Measurements from ENCODE around the gene FABP3. TPM values are rescaled to one million over a fixed set of nuclear protein-coding genes. Genes with fewer than 3 reads are reported as not detected.

Gene FABP3
- total RNA-seq, 6 donors from 2014 or later, result 4.2 to 98.9 (median 27.2) TPM

DNA sequence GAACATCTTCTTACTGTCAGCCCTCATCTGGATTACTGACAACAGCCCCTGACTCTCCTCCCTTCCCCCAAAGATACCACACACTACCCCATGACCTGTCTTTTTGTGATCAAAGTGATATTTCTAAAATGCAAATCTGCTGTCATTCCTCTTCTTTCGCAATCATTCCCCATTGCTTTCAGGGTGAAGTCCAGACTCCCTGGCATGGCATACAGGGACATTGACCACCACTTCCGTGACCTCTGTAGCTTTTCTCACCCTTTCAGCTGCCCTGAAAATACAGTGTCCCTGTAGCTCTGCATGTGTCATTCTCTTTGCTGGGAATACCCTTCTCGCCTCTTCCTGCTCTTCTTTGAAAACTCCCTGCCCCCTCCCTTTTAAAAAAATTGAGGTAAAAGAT is 44.3 kb upstream of the FABP3 start:
- TF ChIP-seq POLR2A (IDR thresholded peaks at IDR 0.05), result no peak
- TF ChIP-seq, protein P1, sequence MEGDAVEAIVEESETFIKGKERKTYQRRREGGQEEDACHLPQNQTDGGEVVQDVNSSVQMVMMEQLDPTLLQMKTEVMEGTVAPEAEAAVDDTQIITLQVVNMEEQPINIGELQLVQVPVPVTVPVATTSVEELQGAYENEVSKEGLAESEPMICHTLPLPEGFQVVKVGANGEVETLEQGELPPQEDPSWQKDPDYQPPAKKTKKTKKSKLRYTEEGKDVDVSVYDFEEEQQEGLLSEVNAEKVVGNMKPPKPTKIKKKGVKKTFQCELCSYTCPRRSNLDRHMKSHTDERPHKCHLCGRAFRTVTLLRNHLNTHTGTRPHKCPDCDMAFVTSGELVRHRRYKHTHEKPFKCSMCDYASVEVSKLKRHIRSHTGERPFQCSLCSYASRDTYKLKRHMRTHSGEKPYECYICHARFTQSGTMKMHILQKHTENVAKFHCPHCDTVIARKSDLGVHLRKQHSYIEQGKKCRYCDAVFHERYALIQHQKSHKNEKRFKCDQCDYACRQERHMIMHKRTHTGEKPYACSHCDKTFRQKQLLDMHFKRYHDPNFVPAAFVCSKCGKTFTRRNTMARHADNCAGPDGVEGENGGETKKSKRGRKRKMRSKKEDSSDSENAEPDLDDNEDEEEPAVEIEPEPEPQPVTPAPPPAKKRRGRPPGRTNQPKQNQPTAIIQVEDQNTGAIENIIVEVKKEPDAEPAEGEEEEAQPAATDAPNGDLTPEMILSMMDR (IDR thresholded peaks at IDR 0.05), result no peak
- no peak for TF ChIP-seq EP300 (IDR thresholded peaks at IDR 0.05)
- TF ChIP-seq POLR2AphosphoS5 (IDR thresholded peaks at IDR 0.05), result no peak
- no peak overlapping the region for H3K4me3 ChIP-seq
- 85 to 87% methylated on average over 3 of the region's 3 CpGs for WGBS, 2 donors
- no peak overlapping the region for H3K27ac ChIP-seq
- DNase-seq, result no peak
- ATAC-seq (ENCODE audit: low FRiP score in 2 of 2), result no peak
- H3K27me3 ChIP-seq, result no peaks in the 10 kb centered on the region
- peaks cover 11 to 19% (median 16%) of the 10 kb centered on the region in 4 donors for H3K4me1 ChIP-seq
- H3K9me3 ChIP-seq, result no peaks in the 10 kb centered on the region
- H3K36me3 ChIP-seq, result no peaks in the 10 kb centered on the region

DNA sequence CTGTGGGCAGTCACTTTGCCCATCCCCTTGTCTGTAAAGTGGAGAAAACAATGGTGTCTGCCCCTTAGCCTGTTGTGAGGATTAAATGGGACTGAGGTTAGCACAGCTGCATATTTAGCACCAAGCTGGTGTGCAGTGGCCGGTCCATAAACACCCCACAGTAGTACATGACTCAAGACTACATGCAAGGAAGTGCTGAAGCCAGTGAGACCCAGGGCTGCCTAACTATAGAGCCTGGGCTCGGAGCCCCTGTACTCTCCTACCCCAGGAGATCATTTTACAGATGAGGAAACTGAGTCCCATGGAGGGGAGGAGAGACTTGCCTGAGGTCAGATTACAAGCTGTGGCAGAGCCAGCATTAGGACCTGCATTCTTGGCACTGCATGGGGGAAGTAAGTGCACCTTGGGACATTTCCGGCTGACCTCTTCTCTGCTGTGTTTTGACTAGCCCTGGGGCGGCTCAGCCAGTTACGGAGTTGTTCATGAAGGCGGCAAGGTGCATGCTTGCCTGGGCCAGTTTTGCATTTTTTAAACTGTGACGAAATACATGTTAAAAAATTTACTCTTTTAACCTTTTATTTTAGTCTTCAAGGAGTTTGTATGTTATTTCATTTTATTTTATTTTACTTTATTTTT is 43.3 kb upstream of the FABP3 start:
- no peaks in the 10 kb centered on the region for H3K9me3 ChIP-seq
- no peaks in the 10 kb centered on the region for H3K27me3 ChIP-seq
- WGBS, 2 donors, result 72 to 77% methylated on average over 7 of the region's 7 CpGs
- no peak overlapping the region for H3K4me3 ChIP-seq
- no peaks in the 10 kb centered on the region for H3K36me3 ChIP-seq
- ATAC-seq (ENCODE audit: low FRiP score in 2 of 2) (no peak), DNase-seq (peak in 1 of 2 donors; percentile 65)
- H3K4me1 ChIP-seq, result peaks cover 11 to 19% (median 16%) of the 10 kb centered on the region in 4 donors
- H3K27ac ChIP-seq, result no peak overlapping the region
- TF ChIP-seq POLR2AphosphoS5 (IDR thresholded peaks at IDR 0.05) (no peak), POLR2A (IDR thresholded peaks at IDR 0.05) (no peak), EP300 (IDR thresholded peaks at IDR 0.05) (no peak)
- TF ChIP-seq, protein P1 (IDR thresholded peaks at IDR 0.05), result no peak

DNA sequence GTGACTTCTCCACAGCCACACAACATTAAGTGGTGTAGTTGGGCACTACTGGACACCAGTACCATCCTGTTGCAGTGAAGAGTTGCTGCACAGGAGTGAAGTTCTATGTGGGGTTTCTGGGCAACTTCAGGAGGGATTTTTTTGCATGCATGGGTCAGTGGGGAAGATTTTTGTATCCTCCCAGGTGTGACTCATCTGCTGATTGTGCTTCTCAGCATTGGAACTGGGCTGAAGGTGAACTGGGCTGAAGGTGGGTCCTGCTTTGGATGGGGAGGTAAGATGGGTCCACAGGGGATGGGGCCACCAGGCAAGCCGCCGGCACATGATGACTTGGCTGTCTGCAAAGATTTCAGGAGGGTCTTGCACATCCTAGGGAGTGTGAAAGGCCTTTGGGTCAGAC is 42.8 kb upstream of the FABP3 start:
- H3K4me1 ChIP-seq, result peaks cover 11 to 19% (median 16%) of the 10 kb centered on the region in 4 donors
- no peak for ATAC-seq (ENCODE audit: low FRiP score in 2 of 2)
- no peaks in the 10 kb centered on the region for H3K36me3 ChIP-seq
- H3K9me3 ChIP-seq, result no peaks in the 10 kb centered on the region
- no peaks in the 10 kb centered on the region for H3K27me3 ChIP-seq
- TF ChIP-seq, protein P1 (IDR thresholded peaks at IDR 0.05), result no peak
- TF ChIP-seq POLR2AphosphoS5 (IDR thresholded peaks at IDR 0.05) (no peak), POLR2A (IDR thresholded peaks at IDR 0.05) (no peak), EP300 (IDR thresholded peaks at IDR 0.05) (no peak)
- H3K27ac ChIP-seq, result no peak overlapping the region
- no peak overlapping the region for H3K4me3 ChIP-seq
- DNase-seq, result no peak
- WGBS, 2 donors, result 89% methylated on average over 2 of the region's 2 CpGs; no CpG with 5 or more reads in 1 of the 2 donors

DNA sequence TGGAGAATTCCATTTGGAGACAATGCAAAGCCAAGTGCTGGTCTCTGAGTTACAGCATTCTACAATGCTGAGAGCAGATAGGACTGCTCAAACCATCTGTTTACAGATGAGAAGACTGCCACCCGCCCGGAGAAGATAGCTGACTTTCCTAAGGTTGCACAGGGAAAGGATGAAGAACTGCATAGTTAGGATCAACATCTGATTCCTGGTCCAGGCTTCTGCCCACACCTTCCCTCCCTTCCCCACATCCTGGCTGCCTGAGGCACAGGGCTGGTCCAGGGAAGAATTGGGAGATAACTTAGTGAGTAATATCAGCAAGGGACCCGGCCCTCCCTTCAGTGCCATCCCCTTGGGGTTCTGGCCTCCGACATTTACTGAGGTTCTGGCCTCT is 42.1 kb upstream of the FABP3 start:
- ATAC-seq (ENCODE audit: low FRiP score in 2 of 2) (no peak), DNase-seq (no peak)
- Histone ChIP-seq H3K4me1 (peaks cover 11 to 19% (median 16%) of the 10 kb centered on the region in 4 donors), H3K9me3 (no peaks in the 10 kb centered on the region), H3K27ac (no peak overlapping the region), H3K36me3 (no peaks in the 10 kb centered on the region), H3K27me3 (no peaks in the 10 kb centered on the region), H3K4me3 (no peak overlapping the region)
- WGBS, 2 donors, result 93 to 94% methylated on average over 4 of the region's 4 CpGs
- no peak for TF ChIP-seq POLR2A (IDR thresholded peaks at IDR 0.05)
- TF ChIP-seq EP300 (IDR thresholded peaks at IDR 0.05), result no peak
- no peak for TF ChIP-seq POLR2AphosphoS5 (IDR thresholded peaks at IDR 0.05)
- TF ChIP-seq, protein P1 (IDR thresholded peaks at IDR 0.05), result no peak
